ENCODE measurements around the gene CRISPLD2. TPM values are rescaled to one million over a fixed set of nuclear protein-coding genes. Genes with fewer than 3 reads are reported as not detected.
"Not testable (repeated sequence)": the region's sequence is repeated elsewhere in the genome, so short reads cannot be mapped to it uniquely, and the experiment has no call there.

CRISPLD2 gene
- total RNA-seq, 2 donors from 2014 or later, result 0.07 to 0.08 TPM

GRCh38 chr16:84933774-84934631, 114.2 kb downstream of the CRISPLD2 start:
- no peak for ATAC-seq
- H3K9me3 Mint-ChIP-seq, result no peaks in the 10 kb centered on the region

GRCh38 chr16:84937196-84938005, 117.6 kb downstream of the CRISPLD2 start:
- Mint-ChIP-seq H3K36me3 (no peaks in the 10 kb centered on the region), H3K27ac (no peak overlapping the region), H3K9me3 (no peaks in the 10 kb centered on the region)
- DNase-seq (ENCODE audit: low spot score in 2 of 2) (no peak), ATAC-seq (no peak)

More at GRCh38 chr16:84933774-84934631, 114.2 kb downstream of the CRISPLD2 start:
- Mint-ChIP-seq H3K27ac (no peak overlapping the region), H3K36me3 (no peaks in the 10 kb centered on the region)
- no peak for DNase-seq (ENCODE audit: low spot score in 2 of 2)

- DNase-seq (ENCODE audit: low spot score in 2 of 2); H3K36me3 Mint-ChIP-seq; H3K27ac Mint-ChIP-seq; H3K9me3 Mint-ChIP-seq; ATAC-seq: not testable (repeated sequence)
Measured at GRCh38 chr16:84938616-84939015, 118.8 kb downstream of the CRISPLD2 start.

- no peaks in the 10 kb centered on the region for H3K36me3 Mint-ChIP-seq
- no peak for DNase-seq (ENCODE audit: low spot score in 2 of 2)
- no peak overlapping the region for H3K27ac Mint-ChIP-seq
- H3K9me3 Mint-ChIP-seq, result no peaks in the 10 kb centered on the region
- no peak for ATAC-seq
Measured at GRCh38 chr16:84940670-84941551, 121.1 kb downstream of the CRISPLD2 start.

- Mint-ChIP-seq H3K27ac (no peak overlapping the region), H3K9me3 (no peaks in the 10 kb centered on the region), H3K36me3 (no peaks in the 10 kb centered on the region)
- ATAC-seq (no peak), DNase-seq (ENCODE audit: low spot score in 2 of 2) (no peak)
Measured at GRCh38 chr16:84941921-84942320, 122.1 kb downstream of the CRISPLD2 start.

GRCh38 chr16:84942786-84943185, 123.0 kb downstream of the CRISPLD2 start:
- DNase-seq (ENCODE audit: low spot score in 2 of 2), result no peak
- no peak for ATAC-seq
- no peak overlapping the region for H3K27ac Mint-ChIP-seq
- no peaks in the 10 kb centered on the region for H3K36me3 Mint-ChIP-seq
- no peaks in the 10 kb centered on the region for H3K9me3 Mint-ChIP-seq

- H3K27ac Mint-ChIP-seq, result no peak overlapping the region
- no peak for DNase-seq (ENCODE audit: low spot score in 2 of 2)
- no peaks in the 10 kb centered on the region for H3K36me3 Mint-ChIP-seq
- no peaks in the 10 kb centered on the region for H3K9me3 Mint-ChIP-seq
- no peak for ATAC-seq
Measured at GRCh38 chr16:84943620-84944019, 123.8 kb downstream of the CRISPLD2 start.

GRCh38 chr16:84947022-84947421, 127.2 kb downstream of the CRISPLD2 start:
- DNase-seq (ENCODE audit: low spot score in 2 of 2), result no peak
- no peak overlapping the region for H3K27ac Mint-ChIP-seq
- ATAC-seq, result no peak
- H3K9me3 Mint-ChIP-seq, result no peaks in the 10 kb centered on the region
- H3K36me3 Mint-ChIP-seq, result no peaks in the 10 kb centered on the region

GRCh38 chr16:84947996-84948850, 128.4 kb downstream of the CRISPLD2 start:
- H3K9me3 Mint-ChIP-seq, result no peaks in the 10 kb centered on the region
- H3K36me3 Mint-ChIP-seq, result no peaks in the 10 kb centered on the region
- DNase-seq (ENCODE audit: low spot score in 2 of 2) (no peak), ATAC-seq (no peak)
- no peak overlapping the region for H3K27ac Mint-ChIP-seq

GRCh38 chr16:84948851-84949610, 129.2 kb downstream of the CRISPLD2 start:
- no peaks in the 10 kb centered on the region for H3K36me3 Mint-ChIP-seq
- ATAC-seq, result no peak
- no peak for DNase-seq (ENCODE audit: low spot score in 2 of 2)
- no peak overlapping the region for H3K27ac Mint-ChIP-seq
- H3K9me3 Mint-ChIP-seq, result no peaks in the 10 kb centered on the region

- ATAC-seq, result no peak
- H3K36me3 Mint-ChIP-seq, result no peaks in the 10 kb centered on the region
- H3K9me3 Mint-ChIP-seq, result no peaks in the 10 kb centered on the region
- no peak for DNase-seq (ENCODE audit: low spot score in 2 of 2)
- peak overlapping the region in 1 of 2 donors; percentile 39 for H3K27ac Mint-ChIP-seq
Measured at GRCh38 chr16:84949772-84950436, 130.1 kb downstream of the CRISPLD2 start.

GRCh38 chr16:84950906-84951305, 131.1 kb downstream of the CRISPLD2 start:
- H3K27ac Mint-ChIP-seq, result no peak overlapping the region
- H3K9me3 Mint-ChIP-seq, result no peaks in the 10 kb centered on the region
- ATAC-seq, result peak in 1 of 2 donors; percentile 27
- H3K36me3 Mint-ChIP-seq, result no peaks in the 10 kb centered on the region
- DNase-seq (ENCODE audit: low spot score in 2 of 2), result peak in 1 of 2 donors; percentile 28

- DNase-seq (ENCODE audit: low spot score in 2 of 2) (peak; percentile 58 to 76), ATAC-seq (peak; percentile 89)
- Mint-ChIP-seq H3K9me3 (no peaks in the 10 kb centered on the region), H3K36me3 (no peaks in the 10 kb centered on the region), H3K27ac (no peak overlapping the region)
Measured at GRCh38 chr16:84952335-84953189, 132.8 kb downstream of the CRISPLD2 start.

- no peak overlapping the region for H3K27ac Mint-ChIP-seq
- ATAC-seq, result no peak
- no peak for DNase-seq (ENCODE audit: low spot score in 2 of 2)
- H3K9me3 Mint-ChIP-seq, result no peaks in the 10 kb centered on the region
- H3K36me3 Mint-ChIP-seq, result no peaks in the 10 kb centered on the region
Measured at GRCh38 chr16:84953190-84953746, 133.5 kb downstream of the CRISPLD2 start.

Data from activated naive CD4-positive, alpha-beta T cell treated with anti-CD3 and anti-CD28 coated beads, Interleukin-2, amount 50 U/mL, for 72 hours (primary cell).